Ovary (tissue), 3 donors: ENCODE data around the gene DTNBP1.

ENCODE experiments used
- CTCF ChIP-seq, 3 donors: fragments of 450-650 bp in 2 of 3; fragments of 200-600 bp in 1 of 3; IDR thresholded peaks; one replicate each; pipeline versions ENCODE4 v1.5.1 to v1.8.0; 2016 to 2022; ENCODE audit warnings: antibody characterized with exemption in 3 of 3, mild to moderate bottlenecking in 1 of 3
- EP300 ChIP-seq: sonication (generic); formaldehyde crosslinking; IDR thresholded peaks from one replicate; pipeline ENCODE4 v1.6.1; 2017; ENCODE audit warnings: antibody characterized with exemption
- POLR2A ChIP-seq: fragments of 450-650 bp; IDR thresholded peaks from one replicate; pipeline ENCODE4 v1.6.1; 2017; ENCODE audit warnings: antibody characterized with exemption, mild to moderate bottlenecking, moderate library complexity
- donor health status: DM: no; HTN: no; CAD: no.

GRCh38 chr6:15528870-15529269, 134.0 kb downstream of the DTNBP1 start:
- no peak for TF ChIP-seq CTCF (IDR thresholded peaks at IDR 0.05)
- TF ChIP-seq POLR2A, result no peak
- no peak for TF ChIP-seq EP300
